NCI-H526 (cell line): ENCODE measurements around the gene SORCS2.

Experiments
- DNase-seq, 2 experiments: peaks; one replicate each; lab custom pipeline; 2025; lab: John Stamatoyannopoulos, UW

Gene SORCS2

GRCh38 chr4:7268941-7269340, 76.6 kb downstream of the SORCS2 start:
- DNase-seq, result no peak

- no peak for DNase-seq
Observed at GRCh38 chr4:7270121-7270520, 77.8 kb downstream of the SORCS2 start.

GRCh38 chr4:7272404-7272803, 80.1 kb downstream of the SORCS2 start:
- no peak for DNase-seq

- no peak for DNase-seq
Observed at GRCh38 chr4:7273738-7274297, 81.5 kb downstream of the SORCS2 start.

- DNase-seq, result no peak
Observed at GRCh38 chr4:7275067-7275466, 82.7 kb downstream of the SORCS2 start.

- DNase-seq, result no peak
Observed at GRCh38 chr4:7275490-7276154, 83.3 kb downstream of the SORCS2 start.

GRCh38 chr4:7276515-7276914, 84.2 kb downstream of the SORCS2 start:
- DNase-seq, result no peak

GRCh38 chr4:7278071-7278765, 85.9 kb downstream of the SORCS2 start:
- no peak for DNase-seq

GRCh38 chr4:7278981-7279380, 86.6 kb downstream of the SORCS2 start:
- DNase-seq, result no peak

GRCh38 chr4:7279902-7280301, 87.6 kb downstream of the SORCS2 start:
- no peak for DNase-seq

GRCh38 chr4:7280926-7281690, 88.8 kb downstream of the SORCS2 start:
- peak in 1 of 2 experiments; percentile 18 for DNase-seq

GRCh38 chr4:7281691-7282665, 89.6 kb downstream of the SORCS2 start:
- no peak for DNase-seq

GRCh38 chr4:7282786-7283440, 90.6 kb downstream of the SORCS2 start:
- DNase-seq, result no peak

- no peak for DNase-seq
Observed at GRCh38 chr4:7285244-7286094, 93.1 kb downstream of the SORCS2 start.

GRCh38 chr4:7286170-7286569, 93.8 kb downstream of the SORCS2 start:
- DNase-seq, result no peak

- DNase-seq, result no peak
Observed at GRCh38 chr4:7286798-7287197, 94.5 kb downstream of the SORCS2 start.

GRCh38 chr4:7287274-7287917, 95.1 kb downstream of the SORCS2 start:
- no peak for DNase-seq

- DNase-seq, result no peak
Observed at GRCh38 chr4:7287918-7288280, 95.6 kb downstream of the SORCS2 start.

GRCh38 chr4:7288751-7289523, 96.6 kb downstream of the SORCS2 start:
- DNase-seq, result no peak
